Right ventricle myocardium superior (tissue), 1 donor: ENCODE results near the gene ITPR3. TPM values are rescaled to one million over a fixed set of nuclear protein-coding genes. Genes with fewer than 3 reads are reported as not detected.
A peak's percentile ranks its signal among the peaks of the same experiment; 100 is the strongest.
"Not testable (repeated sequence)": the region's sequence is repeated elsewhere in the genome, so short reads cannot be mapped to it uniquely, and the experiment has no call there.

Experiments used
- ATAC-seq: fragments of 200-7000 bp; cut with Tn5 transposase; one replicate; pipeline ENCODE4 v1.9.1; 2020; ENCODE audit warnings: mild to moderate bottlenecking; ENCODE audit not compliant: poor library complexity
- DNase-seq: peaks from one replicate; pipeline ENCODE4 v3.0.0-alpha.2; 2020
- intact Hi-C: fragments of 100-400 bp; cut with DNase I; formaldehyde crosslinking; loops from one replicate; pipeline ENCODE4 v1.11.2; 2022
- total RNA-seq: library from RNA; stranded (reverse); fragmentation: NEBNext Ultra II Directional; extraction: Animal tissue kit (Norgen Biotek cat#: 25700); gene quantifications from one replicate; pipeline ENCODE4 v1.2.1, GENCODE V29; 2021
- donor health status: DM: no; HTN: yes; CAD: no; lungs with severe emphysema.

Gene ITPR3
- total RNA-seq, 1 donor from 2014 or later = 6.0 TPM

DNA sequence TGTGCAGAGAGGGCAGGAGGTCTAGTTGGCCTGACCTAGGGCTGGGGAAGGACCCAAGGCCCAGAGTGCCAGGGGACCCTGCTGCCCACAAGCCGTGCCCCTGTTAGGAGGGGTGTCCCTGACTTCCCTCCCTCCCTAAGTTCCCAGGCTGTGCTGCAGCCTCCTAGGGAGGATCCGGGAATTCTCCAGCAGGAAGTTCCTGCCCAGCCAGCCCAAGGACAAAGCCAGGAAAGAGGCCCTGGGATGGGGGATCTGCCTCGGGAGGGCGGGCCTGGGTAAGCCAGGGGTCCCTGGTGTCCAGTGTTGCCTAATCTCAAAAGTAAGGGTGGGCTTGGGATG, 31.8 kb upstream of the ITPR3 start:
- ATAC-seq = peak; percentile 10
- intact Hi-C loops = loop anchor here (5.0 to 10.0 kb wide), 2 partner anchors 45 to 178 kb away; no protein-coding TSS in a partner anchor
- peak; percentile 45 for DNase-seq

DNA sequence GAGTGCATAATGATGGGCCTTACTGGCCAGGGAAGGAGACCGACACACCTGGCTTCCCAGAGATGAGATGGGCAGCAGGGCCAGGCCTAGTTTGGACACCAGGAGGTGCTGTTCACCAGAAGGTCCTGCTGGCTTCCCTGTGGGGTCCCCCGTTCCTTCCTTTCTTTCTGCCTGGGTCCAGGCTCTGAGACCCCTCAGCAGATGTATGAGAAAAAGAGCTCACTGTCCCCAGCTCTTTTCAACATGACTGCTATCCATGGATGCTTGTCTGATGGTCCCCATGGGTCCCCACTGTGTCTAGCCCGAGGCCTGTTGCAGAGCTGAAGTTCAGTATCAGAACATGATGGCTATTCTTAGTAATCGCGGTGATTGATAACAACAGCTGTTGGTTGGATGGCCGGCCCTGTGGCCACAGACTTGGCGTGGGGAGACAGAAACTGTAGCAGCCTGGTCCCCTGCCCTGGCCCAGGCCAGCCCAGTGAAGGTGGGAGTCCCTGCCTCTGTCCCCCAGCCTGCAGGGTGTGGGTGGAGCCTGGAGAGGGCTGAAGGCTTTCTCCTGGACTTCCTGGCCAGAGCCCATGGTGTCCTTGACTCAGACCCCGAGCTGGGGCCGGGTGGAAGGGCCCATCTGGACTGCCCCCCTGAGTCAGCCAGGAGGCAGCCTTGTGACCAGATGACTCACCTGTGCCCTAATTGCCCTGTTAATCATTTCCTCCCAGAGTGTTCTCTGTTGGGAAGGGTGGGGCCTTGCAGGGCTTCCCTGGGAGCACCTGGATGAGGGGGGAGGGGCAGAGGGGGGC, 31.2 kb upstream of the ITPR3 start:
- ATAC-seq = peak; percentile 70
- intact Hi-C loops = loop anchor here (5.0 to 10.0 kb wide), 2 partner anchors 45 to 177 kb away; no protein-coding TSS in a partner anchor
- DNase-seq = peak; percentile 67

GRCh38 chr6:33590531-33591198, 30.5 kb upstream of the ITPR3 start:
- DNase-seq (peak; percentile 33), ATAC-seq (peak; percentile 3)
- intact Hi-C loops = no loop called here

- intact Hi-C loops = no loop called here
- DNase-seq (no peak), ATAC-seq (no peak)
These were observed 29.6 kb upstream of the ITPR3 start for GRCh38 chr6:33591424-33592032.

- ATAC-seq = no peak
- intact Hi-C loops = no loop called here
- DNase-seq = peak; percentile 30
These were observed 28.9 kb upstream of the ITPR3 start for GRCh38 chr6:33592280-33592594.

GRCh38 chr6:33592595-33593413, 28.3 kb upstream of the ITPR3 start:
- intact Hi-C loops = no loop called here
- ATAC-seq (no peak), DNase-seq (peak; percentile 41)

DNA sequence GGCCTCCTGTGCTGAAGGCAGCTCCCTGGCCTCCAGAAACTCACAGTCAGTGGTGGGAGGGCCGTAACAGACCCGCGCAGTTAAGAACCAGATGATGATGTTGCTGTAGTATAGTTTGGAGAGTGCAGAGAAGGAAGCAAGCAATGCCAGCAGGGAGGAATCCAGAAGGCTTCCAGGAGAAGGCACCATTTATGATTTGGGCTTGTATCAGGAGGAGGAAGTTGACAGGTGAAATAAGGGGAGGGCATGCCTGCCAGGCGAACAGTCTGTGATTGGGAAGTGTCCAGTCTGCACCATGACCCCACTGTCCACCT, 27.8 kb upstream of the ITPR3 start:
- intact Hi-C loops = no loop called here
- no peak for ATAC-seq
- no peak for DNase-seq

- no peak for DNase-seq
- intact Hi-C loops = no loop called here
- no peak for ATAC-seq
These were observed 25.9 kb upstream of the ITPR3 start for GRCh38 chr6:33595001-33595846.

GRCh38 chr6:33596894-33597293, 24.2 kb upstream of the ITPR3 start:
- DNase-seq, intact Hi-C loops: not testable (repeated sequence)

DNA sequence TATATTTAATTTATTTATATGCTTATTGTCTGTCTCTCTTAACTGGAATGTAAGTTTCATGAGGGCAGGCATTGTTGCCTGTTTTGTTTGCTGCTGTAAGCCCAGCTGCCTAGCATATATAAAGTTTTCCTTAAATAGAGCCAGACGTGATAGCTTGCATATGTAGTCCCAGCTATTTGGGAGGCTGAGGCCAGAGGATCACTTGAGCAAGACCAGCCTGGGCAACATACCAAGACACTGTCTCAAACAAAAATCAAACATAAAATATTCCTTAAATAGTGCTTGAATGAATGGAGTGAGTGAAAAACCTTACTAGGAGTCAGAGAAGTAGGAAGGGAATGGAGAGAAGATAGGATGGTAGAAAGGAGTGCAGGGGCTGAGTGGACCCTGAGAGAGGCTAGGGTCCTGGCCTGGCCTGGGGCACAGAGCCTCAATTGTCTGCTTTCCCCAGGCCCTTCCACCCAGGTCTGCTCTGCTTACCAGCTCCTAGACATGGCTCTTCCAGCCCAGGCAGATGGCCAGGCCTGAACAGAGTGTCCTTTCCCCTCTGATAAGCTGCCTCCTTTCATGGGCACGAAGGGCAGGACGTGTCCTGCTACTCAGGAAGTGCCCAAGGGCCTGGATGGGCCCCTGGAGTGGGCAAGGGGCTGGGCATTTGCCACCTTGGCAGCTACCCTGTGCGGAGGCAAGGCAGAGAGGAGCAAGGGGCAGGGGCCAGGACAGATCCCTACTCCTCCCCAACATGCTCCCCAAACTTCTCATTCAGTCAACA, 23.4 kb upstream of the ITPR3 start:
- ATAC-seq = peak; percentile 91

More at GRCh38 chr6:33596894-33597293, 24.2 kb upstream of the ITPR3 start:
- ATAC-seq = not testable (repeated sequence)

GRCh38 chr6:33599413-33599938, 21.6 kb upstream of the ITPR3 start:
- DNase-seq (no peak), ATAC-seq (peak; percentile 16)
- intact Hi-C loops = no loop called here

More for the DNA sequence above, 23.4 kb upstream of the ITPR3 start:
- peak; percentile 81 for DNase-seq
- intact Hi-C loops = no loop called here

GRCh38 chr6:33600761-33601160, 20.4 kb upstream of the ITPR3 start:
- ATAC-seq (no peak), DNase-seq (no peak)
- intact Hi-C loops = no loop called here

DNA sequence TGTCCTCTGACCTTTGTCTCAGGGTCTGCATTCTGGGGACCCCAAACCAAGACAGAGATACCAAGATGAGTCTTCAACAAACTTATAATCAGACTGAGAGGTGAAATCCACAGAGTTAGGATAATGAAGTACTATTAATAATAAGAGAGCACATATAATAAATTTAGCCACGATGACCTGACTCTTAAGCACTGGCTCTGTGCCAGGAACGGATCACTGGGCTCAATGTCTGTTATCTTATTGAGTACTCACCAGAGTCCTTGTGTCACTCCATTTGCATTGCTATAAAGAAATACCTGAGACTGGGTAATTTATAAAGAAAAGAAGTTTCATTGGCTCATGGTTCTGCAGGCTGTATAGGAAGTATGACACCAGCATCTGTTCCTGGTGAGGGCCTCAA, 18.9 kb upstream of the ITPR3 start:
- intact Hi-C loops = no loop called here
- ATAC-seq = peak; percentile 35
- DNase-seq = no peak

DNA sequence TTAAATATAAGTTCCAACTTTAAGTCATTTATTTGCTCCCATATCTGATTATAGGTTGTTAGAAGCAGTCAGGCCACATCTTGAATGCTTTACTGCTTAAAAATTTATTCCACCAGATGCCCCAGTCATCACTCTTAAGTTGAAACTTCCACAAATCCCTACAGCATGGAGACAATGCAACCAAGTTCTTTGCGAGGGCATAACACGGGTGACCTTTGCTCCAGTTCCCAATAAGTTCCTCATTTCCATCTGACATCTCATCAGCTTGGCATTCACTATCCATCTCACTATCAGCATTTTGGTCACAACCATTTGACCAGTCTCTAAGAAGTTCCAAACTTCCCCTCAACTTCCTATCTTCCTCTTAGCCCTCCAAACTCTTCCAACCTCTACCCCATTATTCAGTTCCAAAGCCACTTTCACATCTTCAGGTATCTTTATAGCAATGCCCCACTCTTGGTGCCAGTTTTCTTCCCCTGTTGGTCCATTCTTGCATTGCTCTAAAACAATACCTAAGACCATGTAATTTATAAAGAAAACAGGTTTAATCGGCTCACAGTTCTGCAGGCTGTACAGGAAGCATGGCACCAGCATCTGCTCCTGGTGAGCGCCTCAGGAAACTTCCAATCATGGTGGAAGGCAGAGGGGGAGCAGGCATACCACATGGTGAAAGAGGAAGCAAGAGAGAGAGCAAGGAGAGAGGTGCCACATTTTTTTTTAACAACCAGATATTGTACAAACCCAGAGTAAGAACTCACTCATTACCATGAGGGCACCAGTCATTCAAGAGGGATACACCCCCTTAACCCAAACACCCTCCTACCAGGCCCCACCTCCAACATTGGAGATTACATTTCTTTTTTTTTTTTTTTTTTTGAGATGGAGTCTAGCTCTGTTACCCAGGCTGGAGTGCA, 15.9 kb upstream of the ITPR3 start:
- ATAC-seq (no peak), DNase-seq (no peak)
- intact Hi-C loops = no loop called here

DNA sequence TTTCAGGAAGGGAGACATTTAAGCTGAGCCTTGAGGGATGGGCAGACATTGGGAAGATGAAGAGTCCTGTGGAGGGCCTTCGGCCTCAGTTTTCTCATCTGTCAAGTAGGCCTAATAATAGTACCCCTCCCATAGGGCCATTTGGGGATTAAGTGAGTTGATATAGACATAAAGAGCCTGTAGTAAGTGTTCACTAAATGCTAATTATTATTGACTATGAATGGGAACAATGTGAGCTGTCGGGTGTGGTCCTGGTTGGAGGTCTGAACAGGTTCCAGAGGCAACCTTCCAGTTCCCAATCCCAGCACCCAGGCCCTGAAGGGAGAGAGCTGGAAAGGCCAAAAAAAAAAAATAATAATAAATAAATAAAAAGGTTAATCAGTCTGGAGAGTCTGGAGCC, 14.5 kb upstream of the ITPR3 start:
- DNase-seq (no peak), ATAC-seq (no peak)
- intact Hi-C loops = no loop called here

DNA sequence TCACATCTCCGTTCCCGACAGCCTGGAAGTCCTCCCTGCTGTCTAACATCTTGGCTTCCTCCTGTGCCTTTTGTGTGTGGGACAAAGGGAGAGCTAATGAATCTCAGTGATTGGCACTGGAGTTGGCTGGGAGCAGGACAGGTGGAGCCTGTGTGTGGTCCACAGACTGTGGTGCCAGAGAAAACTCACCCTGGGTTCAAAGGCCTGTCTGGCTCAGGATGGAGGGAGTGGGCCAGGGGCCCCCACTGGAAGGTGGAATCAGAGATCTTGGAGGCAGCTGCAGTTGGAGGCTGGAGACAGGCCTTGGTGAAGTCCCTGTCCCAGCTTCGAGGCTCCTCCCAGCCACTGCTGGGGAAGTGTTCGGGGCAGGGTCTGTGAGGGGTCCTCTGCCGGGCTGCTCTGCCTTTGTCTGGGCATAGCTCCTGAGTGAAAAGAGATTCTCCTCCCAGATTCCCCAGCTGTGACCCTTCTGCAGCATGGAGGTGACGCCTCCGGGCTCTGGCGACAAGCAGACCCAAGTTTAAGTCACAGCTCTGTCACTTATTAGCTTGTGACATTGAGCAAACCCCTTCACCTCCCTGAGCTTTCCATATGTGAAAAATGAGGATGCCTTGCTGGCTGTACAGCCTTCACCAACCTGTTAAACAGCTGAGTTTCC, 13.9 kb upstream of the ITPR3 start:
- intact Hi-C loops = no loop called here
- ATAC-seq (no peak), DNase-seq (no peak)
